Measurements from ENCODE around the gene VANGL2.

GRCh38 chr1:160401487-160401805 is 1.1 kb downstream of the VANGL2 start:
- TF ChIP-seq CTCF (conservative IDR thresholded peaks at IDR 0.05; ENCODE audit: low read length): no peak
- TF ChIP-seq EZH2phosphoT487 (IDR thresholded peaks at IDR 0.05; ENCODE audit: borderline replicate concordance, low read depth, low read length): no peak

All from OCI-LY7 (cell line).